Fibroblast of mammary gland (primary cell): ENCODE results near the gene RASIP1.
A peak's percentile ranks its signal among the peaks of the same experiment; 100 is the strongest.

Experiments used
- DNase-seq: peaks from one replicate; pipeline ENCODE4 v3.0.0-alpha.2; 2010; ENCODE audit warnings: low read depth
- H3K4me3 ChIP-seq: 2 replicates; pipeline ENCODE4 v1.5.1; 2011; ENCODE audit warnings: low read depth, mild to moderate bottlenecking, low read length, moderate library complexity; ENCODE audit not compliant: control insufficient read depth
- CTCF ChIP-seq: conservative IDR thresholded peaks from 2 replicates; pipeline ENCODE4 v1.5.1; 2011; ENCODE audit warnings: low read depth, low read length, inconsistent platforms; ENCODE audit not compliant: control insufficient read depth, insufficient read depth

RASIP1 gene

GRCh38 chr19:48746738-48747575, 6.5 kb upstream of the RASIP1 start, which contains the start of gene IZUMO1:
Gene IZUMO1 (minus strand): TSS chr19:48746909. CDS start chr19:48745859, 1,050 bp downstream.
- peak within 1 kb of the TSS; percentile 75 for H3K4me3 ChIP-seq
- TF ChIP-seq CTCF, result no peak
- DNase-seq, result peak; percentile 88

GRCh38 chr19:48746110-48746509, 5.7 kb upstream of the RASIP1 start:
- no peak for DNase-seq
- no peak for TF ChIP-seq CTCF
- no peak overlapping the region for H3K4me3 ChIP-seq

GRCh38 chr19:48745208-48745995, 5.0 kb upstream of the RASIP1 start:
- no peak for TF ChIP-seq CTCF
- DNase-seq, result peak; percentile 64
- no peak overlapping the region for H3K4me3 ChIP-seq

GRCh38 chr19:48742096-48742495, 1.7 kb upstream of the RASIP1 start:
- TF ChIP-seq CTCF, result no peak
- H3K4me3 ChIP-seq, result no peak overlapping the region
- DNase-seq, result no peak

- no peak overlapping the region for H3K4me3 ChIP-seq
- TF ChIP-seq CTCF, result no peak
- no peak for DNase-seq
Measured at GRCh38 chr19:48741129-48741999, 954 bp upstream of the RASIP1 start.
